ENCODE data around the gene PRRT4. TPM values are rescaled to one million over a fixed set of nuclear protein-coding genes. Genes with fewer than 3 reads are reported as not detected.

The PRRT4 gene
- total and polyA plus RNA-seq, 2 of the 13 experiments (the other 11 are each of a cell fraction or from before 2014, with no cell fraction given) = not detected

GRCh38 chr7:128343554-128344430 lies 17.7 kb downstream of the PRRT4 start, which contains the start of gene RBM28 (continued):
- TF ChIP-seq, protein P1, sequence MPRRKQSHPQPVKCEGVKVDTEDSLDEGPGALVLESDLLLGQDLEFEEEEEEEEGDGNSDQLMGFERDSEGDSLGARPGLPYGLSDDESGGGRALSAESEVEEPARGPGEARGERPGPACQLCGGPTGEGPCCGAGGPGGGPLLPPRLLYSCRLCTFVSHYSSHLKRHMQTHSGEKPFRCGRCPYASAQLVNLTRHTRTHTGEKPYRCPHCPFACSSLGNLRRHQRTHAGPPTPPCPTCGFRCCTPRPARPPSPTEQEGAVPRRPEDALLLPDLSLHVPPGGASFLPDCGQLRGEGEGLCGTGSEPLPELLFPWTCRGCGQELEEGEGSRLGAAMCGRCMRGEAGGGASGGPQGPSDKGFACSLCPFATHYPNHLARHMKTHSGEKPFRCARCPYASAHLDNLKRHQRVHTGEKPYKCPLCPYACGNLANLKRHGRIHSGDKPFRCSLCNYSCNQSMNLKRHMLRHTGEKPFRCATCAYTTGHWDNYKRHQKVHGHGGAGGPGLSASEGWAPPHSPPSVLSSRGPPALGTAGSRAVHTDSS (CRISPR knock-in tag; conservative IDR thresholded peaks at IDR 0.05) = no peak
- TF ChIP-seq EP300 (IDR thresholded peaks at IDR 0.05; ENCODE audit: low read depth in 2 of 2, low read length in 2 of 2) = peak; percentile 38 to 50; a peak in 2 of 4 replicates
- TF ChIP-seq EP300 (CRISPR knock-in tag; IDR thresholded peaks at IDR 0.05; ENCODE audit: borderline replicate concordance) = peak; percentile 75
- TF ChIP-seq ZNF224 (CRISPR knock-in tag; IDR thresholded peaks at IDR 0.05) = peak; percentile 100
- peak; percentile 66 for TF ChIP-seq HMG20A (CRISPR knock-in tag; IDR thresholded peaks at IDR 0.05; ENCODE audit: borderline replicate concordance)
- TF ChIP-seq, protein P2, sequence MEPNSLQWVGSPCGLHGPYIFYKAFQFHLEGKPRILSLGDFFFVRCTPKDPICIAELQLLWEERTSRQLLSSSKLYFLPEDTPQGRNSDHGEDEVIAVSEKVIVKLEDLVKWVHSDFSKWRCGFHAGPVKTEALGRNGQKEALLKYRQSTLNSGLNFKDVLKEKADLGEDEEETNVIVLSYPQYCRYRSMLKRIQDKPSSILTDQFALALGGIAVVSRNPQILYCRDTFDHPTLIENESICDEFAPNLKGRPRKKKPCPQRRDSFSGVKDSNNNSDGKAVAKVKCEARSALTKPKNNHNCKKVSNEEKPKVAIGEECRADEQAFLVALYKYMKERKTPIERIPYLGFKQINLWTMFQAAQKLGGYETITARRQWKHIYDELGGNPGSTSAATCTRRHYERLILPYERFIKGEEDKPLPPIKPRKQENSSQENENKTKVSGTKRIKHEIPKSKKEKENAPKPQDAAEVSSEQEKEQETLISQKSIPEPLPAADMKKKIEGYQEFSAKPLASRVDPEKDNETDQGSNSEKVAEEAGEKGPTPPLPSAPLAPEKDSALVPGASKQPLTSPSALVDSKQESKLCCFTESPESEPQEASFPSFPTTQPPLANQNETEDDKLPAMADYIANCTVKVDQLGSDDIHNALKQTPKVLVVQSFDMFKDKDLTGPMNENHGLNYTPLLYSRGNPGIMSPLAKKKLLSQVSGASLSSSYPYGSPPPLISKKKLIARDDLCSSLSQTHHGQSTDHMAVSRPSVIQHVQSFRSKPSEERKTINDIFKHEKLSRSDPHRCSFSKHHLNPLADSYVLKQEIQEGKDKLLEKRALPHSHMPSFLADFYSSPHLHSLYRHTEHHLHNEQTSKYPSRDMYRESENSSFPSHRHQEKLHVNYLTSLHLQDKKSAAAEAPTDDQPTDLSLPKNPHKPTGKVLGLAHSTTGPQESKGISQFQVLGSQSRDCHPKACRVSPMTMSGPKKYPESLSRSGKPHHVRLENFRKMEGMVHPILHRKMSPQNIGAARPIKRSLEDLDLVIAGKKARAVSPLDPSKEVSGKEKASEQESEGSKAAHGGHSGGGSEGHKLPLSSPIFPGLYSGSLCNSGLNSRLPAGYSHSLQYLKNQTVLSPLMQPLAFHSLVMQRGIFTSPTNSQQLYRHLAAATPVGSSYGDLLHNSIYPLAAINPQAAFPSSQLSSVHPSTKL (CRISPR knock-in tag; IDR thresholded peaks at IDR 0.05) = peak; percentile 85
- peak; percentile 90; the same call in 1 of the 2 replicates for TF ChIP-seq ZNF703 (CRISPR knock-in tag; IDR thresholded peaks at IDR 0.05; ENCODE audit: borderline replicate concordance)
- TF ChIP-seq ZNF558 (CRISPR knock-in tag; IDR thresholded peaks at IDR 0.05; ENCODE audit: borderline replicate concordance) = peak; percentile 98; the same call in 1 of the 2 replicates
- TF ChIP-seq SIN3A (IDR thresholded peaks at IDR 0.05; ENCODE audit: borderline replicate concordance, low read depth, low read length) = peak; percentile 81; the same call in 1 of the 2 replicates
- peak; percentile 98 for TF ChIP-seq ZNF543 (CRISPR knock-in tag; IDR thresholded peaks at IDR 0.05)
- TF ChIP-seq, protein P3, sequence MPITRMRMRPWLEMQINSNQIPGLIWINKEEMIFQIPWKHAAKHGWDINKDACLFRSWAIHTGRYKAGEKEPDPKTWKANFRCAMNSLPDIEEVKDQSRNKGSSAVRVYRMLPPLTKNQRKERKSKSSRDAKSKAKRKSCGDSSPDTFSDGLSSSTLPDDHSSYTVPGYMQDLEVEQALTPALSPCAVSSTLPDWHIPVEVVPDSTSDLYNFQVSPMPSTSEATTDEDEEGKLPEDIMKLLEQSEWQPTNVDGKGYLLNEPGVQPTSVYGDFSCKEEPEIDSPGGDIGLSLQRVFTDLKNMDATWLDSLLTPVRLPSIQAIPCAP (CRISPR knock-in tag; IDR thresholded peaks at IDR 0.05; ENCODE audit: low read depth) = peak; percentile 93; the same call in 1 of the 2 replicates
- TF ChIP-seq, protein P4, sequence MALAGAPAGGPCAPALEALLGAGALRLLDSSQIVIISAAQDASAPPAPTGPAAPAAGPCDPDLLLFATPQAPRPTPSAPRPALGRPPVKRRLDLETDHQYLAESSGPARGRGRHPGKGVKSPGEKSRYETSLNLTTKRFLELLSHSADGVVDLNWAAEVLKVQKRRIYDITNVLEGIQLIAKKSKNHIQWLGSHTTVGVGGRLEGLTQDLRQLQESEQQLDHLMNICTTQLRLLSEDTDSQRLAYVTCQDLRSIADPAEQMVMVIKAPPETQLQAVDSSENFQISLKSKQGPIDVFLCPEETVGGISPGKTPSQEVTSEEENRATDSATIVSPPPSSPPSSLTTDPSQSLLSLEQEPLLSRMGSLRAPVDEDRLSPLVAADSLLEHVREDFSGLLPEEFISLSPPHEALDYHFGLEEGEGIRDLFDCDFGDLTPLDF (CRISPR knock-in tag; IDR thresholded peaks at IDR 0.05) = peak; percentile 84
- TF ChIP-seq NONO (IDR thresholded peaks at IDR 0.05) = no peak
- peak; percentile 82 for TF ChIP-seq NONO (CRISPR knock-in tag; conservative IDR thresholded peaks at IDR 0.05)
- peak; percentile 99 for TF ChIP-seq NR0B2 (CRISPR knock-in tag; IDR thresholded peaks at IDR 0.05)
- peak; percentile 99 for TF ChIP-seq KAT8 (CRISPR knock-in tag; IDR thresholded peaks at IDR 0.05)

Data from HepG2 (cell line).